ENCODE data around the gene MICB.
"Not testable (repeated sequence)": the region's sequence is repeated elsewhere in the genome, so short reads cannot be mapped to it uniquely, and the experiment has no call there.

The MICB gene

DNA sequence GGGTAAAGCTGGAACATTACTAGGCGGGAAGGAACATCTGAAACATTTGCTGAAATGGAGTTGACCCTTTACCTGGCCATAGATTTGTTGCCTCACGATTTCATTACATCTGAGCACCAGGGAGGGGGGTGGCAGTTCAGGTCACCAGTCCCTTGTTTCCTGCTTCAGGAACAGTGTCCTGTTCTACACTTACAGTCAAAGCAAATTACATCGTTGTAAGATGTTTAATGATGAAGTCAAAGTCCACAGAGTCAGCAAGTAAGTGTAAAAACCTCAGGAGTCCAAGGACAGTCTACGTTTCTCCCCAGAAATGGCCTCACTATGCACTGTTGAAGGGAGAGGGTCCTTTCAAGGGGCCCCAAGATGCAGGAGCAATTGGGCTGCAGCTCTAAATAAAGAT, 8.9 kb upstream of the MICB start:
- TF ChIP-seq POLR2A (IDR thresholded peaks at IDR 0.05; ENCODE audit: extremely low read depth, insufficient read length): no peak
- TF ChIP-seq, protein P1, sequence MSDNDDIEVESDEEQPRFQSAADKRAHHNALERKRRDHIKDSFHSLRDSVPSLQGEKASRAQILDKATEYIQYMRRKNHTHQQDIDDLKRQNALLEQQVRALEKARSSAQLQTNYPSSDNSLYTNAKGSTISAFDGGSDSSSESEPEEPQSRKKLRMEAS (IDR thresholded peaks at IDR 0.05; ENCODE audit: low read depth, low read length): no peak
- TF ChIP-seq MYC (IDR thresholded peaks at IDR 0.05; ENCODE audit: low read depth, low read length): no peak
- TF ChIP-seq, protein P2, sequence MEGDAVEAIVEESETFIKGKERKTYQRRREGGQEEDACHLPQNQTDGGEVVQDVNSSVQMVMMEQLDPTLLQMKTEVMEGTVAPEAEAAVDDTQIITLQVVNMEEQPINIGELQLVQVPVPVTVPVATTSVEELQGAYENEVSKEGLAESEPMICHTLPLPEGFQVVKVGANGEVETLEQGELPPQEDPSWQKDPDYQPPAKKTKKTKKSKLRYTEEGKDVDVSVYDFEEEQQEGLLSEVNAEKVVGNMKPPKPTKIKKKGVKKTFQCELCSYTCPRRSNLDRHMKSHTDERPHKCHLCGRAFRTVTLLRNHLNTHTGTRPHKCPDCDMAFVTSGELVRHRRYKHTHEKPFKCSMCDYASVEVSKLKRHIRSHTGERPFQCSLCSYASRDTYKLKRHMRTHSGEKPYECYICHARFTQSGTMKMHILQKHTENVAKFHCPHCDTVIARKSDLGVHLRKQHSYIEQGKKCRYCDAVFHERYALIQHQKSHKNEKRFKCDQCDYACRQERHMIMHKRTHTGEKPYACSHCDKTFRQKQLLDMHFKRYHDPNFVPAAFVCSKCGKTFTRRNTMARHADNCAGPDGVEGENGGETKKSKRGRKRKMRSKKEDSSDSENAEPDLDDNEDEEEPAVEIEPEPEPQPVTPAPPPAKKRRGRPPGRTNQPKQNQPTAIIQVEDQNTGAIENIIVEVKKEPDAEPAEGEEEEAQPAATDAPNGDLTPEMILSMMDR (IDR thresholded peaks at IDR 0.05; ENCODE audit: low read depth, low read length): no peak
- no peak for DNase-seq (ENCODE audit: low read depth)
- H3K4me3 ChIP-seq (ENCODE audit: low read depth, low read length): no peak overlapping the region

DNA sequence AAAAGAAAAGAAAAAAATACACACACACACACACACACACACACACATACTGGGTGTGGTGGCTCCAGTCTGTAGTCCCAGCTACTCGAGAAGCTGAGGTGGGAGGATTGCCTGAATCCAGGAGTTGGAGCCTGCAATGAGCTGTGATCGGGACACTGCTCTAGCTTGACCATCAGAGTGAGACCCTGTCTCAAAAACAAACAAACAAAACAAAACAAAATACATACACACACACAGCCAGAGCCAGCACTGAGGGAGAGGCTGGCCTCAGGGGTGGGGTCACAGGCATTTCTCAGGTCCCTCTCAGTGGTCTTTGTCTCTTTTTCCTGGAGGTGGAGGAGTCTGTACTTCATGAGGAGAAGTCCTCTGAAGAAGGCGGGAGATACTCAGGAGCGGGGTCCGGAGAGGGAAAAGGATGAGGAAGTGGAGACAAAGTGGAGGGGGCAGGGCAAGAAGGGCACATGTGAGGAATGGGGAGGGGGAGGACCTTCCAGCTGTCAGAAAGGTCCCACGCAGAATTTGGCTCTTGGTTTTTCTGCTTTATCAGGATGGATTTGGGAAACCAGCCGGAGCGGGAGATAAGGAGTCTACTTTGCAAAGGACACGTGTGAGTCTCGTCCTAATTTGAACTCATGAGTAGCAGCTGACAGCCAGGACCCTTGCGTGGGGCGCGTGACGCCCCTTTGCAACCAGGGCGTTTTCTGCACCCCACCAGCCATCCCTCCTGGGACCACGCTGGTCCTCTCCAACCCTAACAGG, 7.7 kb upstream of the MICB start:
- no peak for TF ChIP-seq MYC (IDR thresholded peaks at IDR 0.05; ENCODE audit: low read depth, low read length)
- TF ChIP-seq POLR2A (IDR thresholded peaks at IDR 0.05; ENCODE audit: extremely low read depth, insufficient read length): no peak
- TF ChIP-seq, protein P1 (IDR thresholded peaks at IDR 0.05; ENCODE audit: low read depth, low read length): no peak

DNA sequence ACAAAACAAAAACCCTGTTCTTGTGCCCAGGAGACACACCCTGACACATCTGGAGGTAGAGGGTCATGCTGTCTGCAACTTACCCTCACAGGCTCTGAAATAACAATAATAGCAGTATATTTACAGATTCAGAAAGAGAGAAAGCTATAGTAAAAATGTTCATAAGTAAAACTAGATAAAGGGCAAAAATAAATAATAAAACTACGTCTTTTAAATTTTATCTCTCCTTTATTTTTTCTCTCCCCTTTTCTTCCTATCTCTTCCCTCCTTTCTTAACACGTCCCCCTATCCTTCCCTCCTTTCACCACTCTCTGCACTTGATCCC, 4.4 kb upstream of the MICB start:
- peak overlapping the region; percentile 70 for H3K4me3 ChIP-seq (ENCODE audit: low read depth, low read length)

More for the DNA sequence above, 7.7 kb upstream of the MICB start:
- DNase-seq (ENCODE audit: low read depth): no peak
- no peak overlapping the region for H3K4me3 ChIP-seq (ENCODE audit: low read depth, low read length)

DNA sequence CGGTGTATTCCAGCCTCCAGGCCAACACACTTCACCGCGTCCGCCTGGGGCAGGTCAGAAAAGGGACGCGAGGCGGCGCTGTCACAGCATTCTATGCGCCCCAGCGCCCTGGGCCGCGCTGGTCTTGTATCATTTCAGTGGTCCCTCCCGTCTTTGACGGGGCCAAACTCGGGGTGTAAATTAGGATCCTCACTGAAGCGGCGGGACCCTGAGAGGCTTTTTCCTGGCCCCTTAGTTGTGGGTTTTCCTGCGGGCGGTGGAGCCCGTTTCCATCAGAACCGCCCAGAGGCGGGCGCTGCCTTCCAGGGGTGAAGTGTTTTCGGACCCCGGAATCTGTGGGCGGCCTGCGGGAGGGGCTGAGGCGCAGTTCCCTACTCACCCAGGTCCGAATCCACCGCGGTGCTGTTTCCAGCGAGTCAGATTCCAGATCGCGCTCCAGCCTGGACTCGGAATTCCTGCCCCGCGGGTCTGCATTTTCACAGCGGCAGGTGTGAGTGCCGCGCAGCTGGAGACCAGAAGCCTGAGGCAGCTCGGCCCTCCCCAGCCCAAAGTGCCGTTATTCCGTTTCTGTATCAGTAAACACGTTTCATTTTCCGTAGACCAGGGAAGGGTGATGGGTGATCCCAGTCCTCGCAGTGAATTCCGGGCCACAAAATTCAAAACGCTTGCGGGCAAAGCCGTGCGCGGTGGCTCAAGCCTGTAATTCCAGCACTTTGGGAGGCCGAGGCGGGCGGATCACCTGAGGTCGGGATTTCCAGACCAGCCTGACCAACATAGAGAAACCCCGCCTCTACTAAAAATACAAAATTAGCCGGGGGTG, 3.9 kb upstream of the MICB start:
- H3K4me3 ChIP-seq (ENCODE audit: low read depth, low read length): peak overlapping the region; percentile 70
- TF ChIP-seq POLR2A (IDR thresholded peaks at IDR 0.05; ENCODE audit: extremely low read depth, insufficient read length): peak; percentile 28
- no peak for TF ChIP-seq MYC (IDR thresholded peaks at IDR 0.05; ENCODE audit: low read depth, low read length)
- TF ChIP-seq, protein P2 (IDR thresholded peaks at IDR 0.05; ENCODE audit: low read depth, low read length): peak; percentile 98
- TF ChIP-seq, protein P1 (IDR thresholded peaks at IDR 0.05; ENCODE audit: low read depth, low read length): peak; percentile 51; the same call in 1 of the 2 replicates
- peak; percentile 93 for DNase-seq (ENCODE audit: low read depth)

More for the DNA sequence above, 4.4 kb upstream of the MICB start:
- DNase-seq (ENCODE audit: low read depth): not testable (repeated sequence)

DNA sequence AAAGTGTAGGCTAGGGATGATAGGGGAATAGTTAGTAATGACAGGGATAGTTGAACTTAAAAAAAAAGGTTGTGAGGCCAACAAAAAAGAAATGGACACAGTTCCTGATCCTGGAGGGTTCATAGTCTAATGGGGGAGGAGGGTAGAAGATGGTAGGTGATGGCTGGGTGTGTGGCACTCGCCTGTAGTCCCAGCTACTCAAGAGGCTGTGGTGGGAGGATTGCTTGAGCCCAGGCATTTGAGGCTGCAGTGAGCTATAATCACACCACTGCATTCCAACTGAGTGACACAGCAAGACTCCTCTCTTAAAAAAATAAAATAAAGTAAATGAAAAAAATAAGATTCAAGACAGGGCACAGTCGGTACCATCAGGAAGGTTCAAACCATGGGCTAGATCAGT, 2.4 kb upstream of the MICB start:
- DNase-seq (ENCODE audit: low read depth): peak; percentile 30
- no peak for TF ChIP-seq POLR2A (IDR thresholded peaks at IDR 0.05; ENCODE audit: extremely low read depth, insufficient read length)
- TF ChIP-seq, protein P2 (IDR thresholded peaks at IDR 0.05; ENCODE audit: low read depth, low read length): no peak
- no peak for TF ChIP-seq MYC (IDR thresholded peaks at IDR 0.05; ENCODE audit: low read depth, low read length)
- TF ChIP-seq, protein P1 (IDR thresholded peaks at IDR 0.05; ENCODE audit: low read depth, low read length): no peak
- H3K4me3 ChIP-seq (ENCODE audit: low read depth, low read length): peak overlapping the region; percentile 70

DNA sequence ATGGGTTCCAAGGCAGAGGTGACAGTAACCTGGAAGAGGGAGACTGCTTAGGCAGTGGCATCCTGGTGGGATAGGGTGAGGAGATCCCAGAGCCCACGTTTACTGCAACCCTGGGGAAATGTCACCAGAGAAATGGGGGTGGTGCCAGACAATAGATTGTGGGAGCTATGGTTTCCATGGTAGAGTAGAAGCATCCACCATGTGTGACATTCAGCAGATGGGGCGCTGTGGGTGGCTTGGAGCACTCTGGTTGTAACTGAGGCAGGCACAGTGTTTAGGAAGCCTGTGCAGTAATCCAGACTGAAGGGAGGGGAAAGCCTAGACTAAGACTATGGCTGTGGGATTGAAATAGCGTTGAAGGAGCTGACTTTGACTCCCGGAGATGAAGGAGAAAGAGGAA, 1.1 kb upstream of the MICB start:
- DNase-seq (ENCODE audit: low read depth): not testable (repeated sequence)
- H3K4me3 ChIP-seq (ENCODE audit: low read depth, low read length): peak overlapping the region; percentile 65

DNA sequence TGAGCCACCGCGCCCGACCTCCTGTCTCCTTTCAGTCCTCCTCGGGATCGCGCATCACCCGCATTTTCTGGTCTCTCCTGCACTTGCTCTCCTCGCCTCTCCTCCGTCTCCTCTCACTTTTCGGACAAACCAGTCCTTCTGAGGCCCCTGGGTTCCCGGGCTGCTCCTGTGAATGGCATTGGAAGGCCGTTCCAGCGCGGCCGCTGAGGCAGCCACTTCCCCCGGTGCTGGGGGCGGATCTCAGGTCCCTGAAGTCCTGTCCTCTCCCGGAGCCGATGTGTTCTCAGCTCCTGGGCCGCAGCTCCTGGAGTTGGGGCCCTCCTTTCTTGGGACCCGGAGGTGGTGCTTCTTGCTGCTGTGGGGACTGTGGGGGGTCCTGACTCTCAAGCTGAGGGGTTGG, 803 bp downstream of the MICB start:
- H3K4me3 ChIP-seq (ENCODE audit: low read depth, low read length): no peak overlapping the region
- DNase-seq (ENCODE audit: low read depth): no peak

DNA sequence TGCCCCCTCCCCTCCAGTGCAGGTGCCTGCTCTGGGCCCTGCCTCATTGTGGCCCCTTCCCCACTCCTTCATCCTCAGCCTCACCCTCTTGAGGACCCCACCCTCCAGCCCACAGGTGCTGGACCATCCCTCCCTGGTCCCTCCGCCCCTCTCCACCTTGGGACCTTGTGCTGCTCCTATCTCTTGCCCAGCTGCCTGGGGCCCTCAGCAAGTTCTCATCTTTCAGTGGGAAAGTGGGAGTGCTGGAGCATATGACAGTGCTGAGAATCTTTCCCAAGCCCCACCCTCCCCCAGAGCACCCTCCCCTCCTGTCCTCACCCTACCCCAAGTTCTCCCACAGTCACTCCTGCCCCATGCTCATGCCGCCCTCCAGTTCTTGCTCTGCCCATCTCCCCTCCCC, 1.7 kb downstream of the MICB start:
- H3K4me3 ChIP-seq (ENCODE audit: low read depth, low read length); DNase-seq (ENCODE audit: low read depth): not testable (repeated sequence)

More for the DNA sequence above, 803 bp downstream of the MICB start:
- TF ChIP-seq, protein P1 (IDR thresholded peaks at IDR 0.05; ENCODE audit: low read depth, low read length): no peak
- TF ChIP-seq POLR2A (IDR thresholded peaks at IDR 0.05; ENCODE audit: extremely low read depth, insufficient read length) (no peak), MYC (IDR thresholded peaks at IDR 0.05; ENCODE audit: low read depth, low read length) (no peak)
- TF ChIP-seq, protein P2 (IDR thresholded peaks at IDR 0.05; ENCODE audit: low read depth, low read length): no peak

Measured in NB4 (cell line).